GM12878 (cell line): ENCODE measurements around the gene SLC35E2B. TPM values are rescaled to one million over a fixed set of nuclear protein-coding genes. Genes with fewer than 3 reads are reported as not detected.
"Not testable (repeated sequence)": the region's sequence is repeated elsewhere in the genome, so short reads cannot be mapped to it uniquely, and the experiment has no call there.

Experiments
- ATAC-seq: fragments of 200-7000 bp; cut with Tn5 transposase; 3 replicates; pipeline ENCODE4 v1.9.1; 2020; ENCODE audit warnings: mild to moderate bottlenecking, moderate library complexity
- BruUV-seq: library from RNA; stranded (reverse); fragments of 400-500 nt; replicated peaks from 2 replicates; lab custom pipeline; 2021; lab: Mats Ljungman, UMichigan
- CTCF ChIA-PET: fragments of 300-600 bp; sonication (Branson Sonifier 250); formaldehyde crosslinking; extraction: SDS; loops from one replicate; lab custom pipeline; 2021; ENCODE audit warnings: inconsistent platforms; lab: Yijun Ruan, JAX
- POLR2A ChIA-PET: fragments of 350-600 bp; formaldehyde crosslinking; extraction: SDS; loops from one replicate; lab custom pipeline; 2021; ENCODE audit warnings: inconsistent platforms; lab: Charles Lee
- RAD21 ChIA-PET: fragments of 300-600 bp; sonication (Branson Sonifier 250); formaldehyde crosslinking; loops from one replicate; lab custom pipeline; 2023; ENCODE audit warnings: antibody characterized with exemption; ENCODE audit not compliant: unreplicated experiment; lab: Charles Lee
- SMC1A ChIA-PET: fragments of 300-600 bp; sonication (Branson Sonifier 250); formaldehyde crosslinking; loops from one replicate; lab custom pipeline; 2023; ENCODE audit not compliant: unreplicated experiment, uncharacterized antibody; lab: Charles Lee
- DNase-seq: peaks from one replicate; pipeline ENCODE4 v3.0.0-alpha.2; 2011; ENCODE audit warnings: low read depth, low spot score
- FAIRE-seq: peaks from 3 replicates; lab custom pipeline; 2011; peaks lifted over from hg19 to GRCh38; lab: Jason Lieb, UNC
- H2AFZ ChIP-seq: 2 replicates; pipeline ENCODE4 v1.6.0; 2011; ENCODE audit warnings: low read depth, low read length, control low read depth; ENCODE audit not compliant: control insufficient read depth
- H3K27ac ChIP-seq: 2 replicates; pipeline ENCODE4 v1.5.1; 2011; ENCODE audit warnings: control low read depth; ENCODE audit not compliant: control insufficient read depth, insufficient read depth
- H3K27me3 ChIP-seq, 2 experiments: replicated peaks in 1 of 2; 2 replicates each; pipeline versions ENCODE4 v1.6.0 to v1.6.1; 2011; ENCODE audit warnings: low read length in 1 of 2; ENCODE audit not compliant: control insufficient read depth in 2 of 2, insufficient read depth in 2 of 2
- H3K36me3 ChIP-seq, 2 experiments: 2 replicates each; pipeline ENCODE4 v1.5.1; 2011; ENCODE audit warnings: low read length in 1 of 2; ENCODE audit not compliant: control insufficient read depth in 2 of 2, insufficient read depth in 2 of 2
- H3K4me1 ChIP-seq: 2 replicates; pipeline ENCODE4 v1.6.1; 2011; ENCODE audit warnings: mild to moderate bottlenecking, low read length, moderate library complexity, mixed read lengths; ENCODE audit not compliant: control insufficient read depth, insufficient read depth
- H3K4me2 ChIP-seq: 2 replicates; pipeline ENCODE4 v1.6.0; 2011; ENCODE audit warnings: control low read depth; ENCODE audit not compliant: control insufficient read depth, insufficient read depth
- H3K4me3 ChIP-seq: fragments of 200-600 bp; sonication (generic); 2 replicates; pipeline ENCODE4 v1.5.1; 2016
- H3K79me2 ChIP-seq: 2 replicates; pipeline ENCODE4 v1.6.0; 2011; ENCODE audit warnings: low read length; ENCODE audit not compliant: control insufficient read depth, insufficient read depth
- H3K9ac ChIP-seq: 2 replicates; pipeline ENCODE4 v1.8.0; 2011; ENCODE audit warnings: low read length, control low read depth, mixed read lengths; ENCODE audit not compliant: control insufficient read depth, insufficient read depth
- H3K9me3 ChIP-seq: replicated peaks from 3 replicates; pipeline ENCODE4 v1.5.1; 2011; ENCODE audit warnings: mild to moderate bottlenecking, low read length; ENCODE audit not compliant: control insufficient read depth, insufficient read depth
- H4K20me1 ChIP-seq: 2 replicates; pipeline ENCODE4 v1.6.0; 2011; ENCODE audit not compliant: control insufficient read depth, insufficient read depth
- WGBS: methylation state at CpG from one replicate; pipeline ENCODE4 v1.1.6; 2016; ENCODE audit warnings: low lambda C conversion rate; ENCODE audit not compliant: insufficient replicate concordance, insufficient coverage; ENCODE audit errors: missing lambda C conversion rate; 5-methylcytosine and 5-hydroxymethylcytosine counted together
- in situ Hi-C: fragments of 300-500 bp; cut with MboI; formaldehyde crosslinking; loops from 9 replicates; pipeline ENCODE4 v1.14.3; 2018; ENCODE audit warnings: mixed read lengths
- intact Hi-C: fragments of 100-400 bp; cut with micrococcal nuclease; formaldehyde crosslinking; loops from one replicate; pipeline ENCODE4 v1.14.2; 2022; ENCODE audit not compliant: unreplicated experiment
- polyA plus RNA-seq, 11 experiments: library from polyadenylated mRNA; depleted of rRNA in 4 of 11; unstranded in 6 of 11; stranded (reverse) in 5 of 11; fragments of >200 nt; fragmentation: Nextera tagmentation in 4 of 11; fragmentation: Illumina TruSeq in 1 of 11; extraction: Ambion mirVana in 4 of 11; extraction: Trizol in 1 of 11; gene quantifications; 1 replicate in 1 of 11; 2 replicates in 10 of 11; pipeline versions ENCODE4 v1.2.1 to v1.2.3, GENCODE V29; 2011 to 2016; ENCODE audit warnings: inconsistent platforms in 2 of 11, missing spikeins in 2 of 11, low read depth in 1 of 11
- total RNA-seq, 4 experiments: library from RNA; depleted of rRNA in 3 of 4; stranded (reverse); fragments of >200 nt in 3 of 4; fragmentation: Illumina TruSeq in 1 of 4; extraction: Trizol in 1 of 4; gene quantifications; 2 replicates each; pipeline versions ENCODE4 v1.2.1 to v1.2.3, GENCODE V29; 2013 to 2021

SLC35E2B gene
- total and polyA plus RNA-seq, 10 of the 15 experiments (the other 5 are each of a cell fraction or from before 2014, with no cell fraction given): 2.6 to 36.7 (median 18.6) TPM

- H3K4me2 ChIP-seq, BruUV-seq, H4K20me1 ChIP-seq, in situ Hi-C loops, DNase-seq, SMC1A ChIA-PET, intact Hi-C loops, H3K4me1 ChIP-seq, POLR2A ChIA-PET, H3K9me3 ChIP-seq, H3K79me2 ChIP-seq, ATAC-seq, H2AFZ ChIP-seq, H3K27me3 ChIP-seq, H3K27ac ChIP-seq, H3K9ac ChIP-seq, H3K36me3 ChIP-seq, RAD21 ChIA-PET, CTCF ChIA-PET, H3K4me3 ChIP-seq, FAIRE-seq: not testable (repeated sequence)
- WGBS: 76% methylated on average over 11 of the region's 12 CpGs
These were observed 34.6 kb upstream of the SLC35E2B start for GRCh38 chr1:1727131-1727651.

GRCh38 chr1:1726088-1726487 lies 33.5 kb upstream of the SLC35E2B start:
- CTCF ChIA-PET, POLR2A ChIA-PET, H3K79me2 ChIP-seq, H3K4me2 ChIP-seq, intact Hi-C loops, BruUV-seq, H2AFZ ChIP-seq, RAD21 ChIA-PET, in situ Hi-C loops, SMC1A ChIA-PET, H3K4me1 ChIP-seq, ATAC-seq, H3K27ac ChIP-seq, H4K20me1 ChIP-seq, H3K27me3 ChIP-seq, H3K36me3 ChIP-seq, DNase-seq, FAIRE-seq, H3K9me3 ChIP-seq, H3K9ac ChIP-seq, H3K4me3 ChIP-seq: not testable (repeated sequence)
- 96% methylated on average over 17 of the region's 17 CpGs for WGBS
